Natural killer cell treated with Interleukin-12 subunit alpha and Interleukin-12 subunit beta and Interleukin-15 and Interleukin-18, amount 100 ng/mL, for 72 hours (primary cell): ENCODE data around the gene TAC3. TPM values are rescaled to one million over a fixed set of nuclear protein-coding genes. Genes with fewer than 3 reads are reported as not detected.

ENCODE experiments used
- ATAC-seq, 2 donors: fragments of 150-1000 bp; cut with Tn5 transposase in 1 of 2; sonication (Bioruptor Pico), chemical (Tn5 transposase) in 1 of 2; 2 replicates each; pipeline ENCODE4 v1.10.0; 2021
- DNase-seq: peaks from one replicate; pipeline ENCODE4 v3.0.0; 2022; ENCODE audit warnings: low spot score
- H3K27ac Mint-ChIP-seq, 2 donors: 1 replicate in 1 of 2; 2 replicates in 1 of 2; pipeline ENCODE4 v1.8.0; 2022; ENCODE audit warnings: mixed read lengths in 2 of 2, mild to moderate bottlenecking in 1 of 2, moderate library complexity in 1 of 2
- H3K27me3 Mint-ChIP-seq, 2 donors: 1 replicate in 1 of 2; 2 replicates in 1 of 2; pipeline ENCODE4 v1.8.0; 2022; ENCODE audit warnings: mixed read lengths in 2 of 2
- H3K36me3 Mint-ChIP-seq: one replicate; pipeline ENCODE4 v1.8.0; 2022; ENCODE audit warnings: mixed read lengths
- H3K4me1 Mint-ChIP-seq, 2 donors: 1 replicate in 1 of 2; 2 replicates in 1 of 2; pipeline ENCODE4 v1.8.0; 2022; ENCODE audit warnings: low read depth in 2 of 2, mixed read lengths in 2 of 2, mild to moderate bottlenecking in 1 of 2
- H3K4me3 Mint-ChIP-seq: one replicate; pipeline ENCODE4 v1.8.0; 2022; ENCODE audit warnings: mixed read lengths
- H3K9me3 Mint-ChIP-seq: 2 replicates; pipeline ENCODE4 v1.8.0; 2022; ENCODE audit warnings: mixed read lengths
- total RNA-seq, 2 donors: library from RNA; stranded (reverse); gene quantifications; one replicate each; pipeline ENCODE4 v1.2.3, GENCODE V29; 2022

TAC3 gene
- total RNA-seq, 2 donors from 2014 or later, result 0.45 TPM; not detected in 1

DNA sequence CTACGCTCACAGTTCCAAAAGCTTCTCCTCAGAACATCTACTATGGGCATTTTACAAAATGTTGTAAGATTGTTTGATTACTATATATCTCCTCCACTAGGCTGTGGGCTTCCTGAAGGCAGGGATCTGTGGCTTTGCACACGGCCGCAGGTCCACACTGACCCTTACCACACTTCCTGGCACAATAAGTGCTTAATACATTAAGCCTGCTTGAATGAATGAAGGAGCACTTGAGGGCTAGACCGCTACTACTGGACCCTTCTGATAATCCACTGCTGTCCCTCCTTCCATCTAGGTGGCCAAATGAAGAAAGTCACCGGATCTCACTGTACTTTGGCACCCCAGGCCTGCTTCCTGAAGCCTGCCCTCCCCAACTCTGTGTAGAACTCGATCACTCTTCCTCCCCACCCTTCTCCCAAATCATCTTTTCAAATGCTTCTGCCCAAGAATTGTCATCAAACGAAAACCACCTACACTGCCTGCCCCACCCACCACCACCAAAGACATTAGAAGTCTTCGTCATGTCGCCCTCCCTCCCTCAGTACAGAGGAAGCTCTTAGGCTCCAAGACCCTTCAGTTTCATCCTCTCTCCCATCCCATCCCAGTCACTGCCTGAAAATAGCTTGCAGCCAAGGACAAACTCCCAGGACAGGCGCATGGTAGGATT is 9.4 kb downstream of the TAC3 start:
- H3K4me3 Mint-ChIP-seq, result peak overlapping the region; percentile 87
- peaks cover 32 to 53% of the 10 kb centered on the region in 2 donors for H3K4me1 Mint-ChIP-seq
- peak; percentile 29 to 37 for ATAC-seq
- peaks cover 0 to 2% of the 10 kb centered on the region in 2 donors for H3K27me3 Mint-ChIP-seq
- H3K36me3 Mint-ChIP-seq, result peaks cover 24% of the 10 kb centered on the region
- DNase-seq, result no peak
- peak overlapping the region; percentile 85 to 97 for H3K27ac Mint-ChIP-seq
- H3K9me3 Mint-ChIP-seq, result no peaks in the 10 kb centered on the region

DNA sequence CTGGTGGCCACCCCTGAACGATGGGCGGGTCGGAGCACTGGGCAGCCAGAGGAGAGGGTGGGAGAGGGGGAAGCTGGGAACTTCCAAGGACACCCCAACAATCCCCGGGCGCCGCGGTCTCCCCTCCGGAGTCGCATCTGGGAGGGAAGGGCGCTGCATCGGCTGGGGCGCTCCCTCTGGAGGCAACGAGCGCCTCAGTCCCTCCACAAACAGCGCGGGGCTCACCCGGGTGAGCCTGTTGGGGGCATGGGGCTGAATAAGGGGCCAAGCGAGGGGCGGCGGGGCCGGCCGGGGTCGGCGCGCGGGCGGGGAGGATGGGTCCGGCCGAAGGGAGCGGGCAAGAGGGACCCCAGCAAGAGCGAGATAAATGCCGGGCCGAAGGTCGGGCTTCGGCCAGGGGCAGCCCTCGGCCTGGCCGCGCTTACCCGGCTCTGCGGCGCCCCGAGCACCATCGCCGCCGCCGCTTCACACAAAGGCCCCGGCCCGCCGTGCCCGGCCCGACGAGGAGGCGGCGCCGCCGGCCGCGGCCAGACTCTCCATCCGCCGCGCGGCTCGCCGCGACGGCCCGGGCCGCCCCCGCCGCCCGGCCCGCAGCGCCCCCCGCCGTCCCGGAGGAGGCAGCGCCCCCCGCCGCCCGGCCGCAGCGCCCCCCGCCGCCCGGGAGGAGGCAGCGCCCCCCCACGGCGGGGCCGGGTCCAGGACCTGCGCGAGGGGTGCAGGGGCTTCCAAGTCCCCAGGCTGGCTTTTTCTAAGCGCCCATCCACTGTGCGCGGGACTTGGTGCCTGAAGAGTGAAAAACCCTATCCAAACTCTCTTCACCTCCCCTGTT is 10.1 kb downstream of the TAC3 start, which contains the start of gene ZBTB39:
Gene ZBTB39, minus strand, starts transcription at position 567 of the 829 bp plus-strand sequence. CDS start 1,629 bp downstream, outside the sequence.
- H3K4me1 Mint-ChIP-seq, result peaks cover 34 to 51% of the 10 kb centered on the region in 2 donors
- H3K9me3 Mint-ChIP-seq, result no peaks in the 10 kb centered on the region

GRCh38 chr12:57004651-57005050 is 11.7 kb downstream of the TAC3 start:
- Mint-ChIP-seq H3K9me3 (no peaks in the 10 kb centered on the region), H3K4me3 (peak overlapping the region; percentile 96), H3K27ac (peak overlapping the region in 1 of 2 donors; percentile 91), H3K4me1 (peaks cover 47 to 66% of the 10 kb centered on the region in 2 donors), H3K36me3 (peaks cover 24% of the 10 kb centered on the region), H3K27me3 (no peaks in the 10 kb centered on the region)
- no peak for DNase-seq
- ATAC-seq, result no peak

More for the DNA sequence above, 10.1 kb downstream of the TAC3 start, which contains the start of gene ZBTB39:
- ATAC-seq (peak; percentile 93 to 95), DNase-seq (peak; percentile 81)
- peak within 1 kb of the TSS; percentile 96 for H3K4me3 Mint-ChIP-seq
- peaks cover 24% of the 10 kb centered on the region for H3K36me3 Mint-ChIP-seq
- H3K27ac Mint-ChIP-seq, result peak within 1 kb of the TSS; percentile 85 to 97
- H3K27me3 Mint-ChIP-seq, result no peaks in the 10 kb centered on the region

- Mint-ChIP-seq H3K27ac (no peak overlapping the region), H3K27me3 (no peaks in the 10 kb centered on the region), H3K9me3 (no peaks in the 10 kb centered on the region), H3K4me1 (peaks cover 59 to 78% of the 10 kb centered on the region in 2 donors), H3K36me3 (peaks cover 24% of the 10 kb centered on the region), H3K4me3 (no peak overlapping the region)
- DNase-seq, result no peak
- no peak for ATAC-seq
Measured at GRCh38 chr12:57003395-57003794, 12.9 kb downstream of the TAC3 start.

DNA sequence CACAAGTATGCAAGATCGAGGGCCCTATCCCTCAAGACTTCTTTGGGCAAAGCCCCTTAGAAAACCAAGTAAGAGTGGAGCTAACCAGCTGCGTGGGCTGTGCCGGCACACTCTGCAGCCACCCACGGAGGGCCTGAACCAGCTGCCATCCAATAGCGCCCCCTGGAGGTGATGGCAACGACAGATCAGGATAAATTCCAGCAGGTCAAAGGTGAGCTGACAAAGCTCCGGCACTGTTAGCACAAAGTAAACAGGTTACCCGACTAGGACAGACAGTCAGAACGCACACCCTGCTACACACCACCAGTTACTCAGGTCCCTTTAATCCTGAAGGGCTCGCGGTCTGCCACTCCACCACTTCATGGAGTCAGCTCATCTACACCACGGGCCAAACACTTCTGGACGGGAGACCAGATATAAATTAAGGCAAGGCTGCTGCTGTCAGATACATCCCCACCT is 14.9 kb downstream of the TAC3 start:
- no peak overlapping the region for H3K4me3 Mint-ChIP-seq
- H3K9me3 Mint-ChIP-seq, result no peaks in the 10 kb centered on the region
- ATAC-seq, result peak; percentile 39 to 43
- H3K36me3 Mint-ChIP-seq, result peaks cover 24% of the 10 kb centered on the region
- H3K27me3 Mint-ChIP-seq, result no peaks in the 10 kb centered on the region
- H3K27ac Mint-ChIP-seq, result no peak overlapping the region
- H3K4me1 Mint-ChIP-seq, result peaks cover 59 to 67% of the 10 kb centered on the region in 2 donors
- peak; percentile 68 for DNase-seq

DNA sequence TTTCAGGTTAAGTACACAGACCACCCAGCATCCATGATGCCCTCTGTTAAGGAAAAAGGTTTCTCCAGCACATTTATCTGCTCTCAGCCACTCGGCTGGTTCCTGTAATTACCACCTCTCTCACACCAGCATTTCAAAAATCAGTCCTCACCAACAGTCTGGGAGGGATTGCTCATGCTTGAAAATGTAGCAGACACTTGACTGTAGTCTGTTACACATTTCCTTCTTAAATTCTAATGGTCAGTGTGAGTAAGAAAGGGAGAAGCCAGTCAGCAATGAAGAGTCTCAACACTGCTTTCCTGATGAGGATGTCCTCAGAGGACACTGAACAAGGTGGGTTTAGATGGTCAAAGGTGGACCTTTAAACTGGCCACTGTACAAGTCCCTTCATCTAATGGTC is 15.9 kb downstream of the TAC3 start:
- H3K27me3 Mint-ChIP-seq, result no peaks in the 10 kb centered on the region
- peaks cover 57 to 62% of the 10 kb centered on the region in 2 donors for H3K4me1 Mint-ChIP-seq
- ATAC-seq (peak in 1 of 2 donors; percentile 26), DNase-seq (no peak)
- H3K36me3 Mint-ChIP-seq, result peaks cover 20% of the 10 kb centered on the region
- H3K9me3 Mint-ChIP-seq, result no peaks in the 10 kb centered on the region
- H3K27ac Mint-ChIP-seq, result peak overlapping the region; percentile 9 to 89
- H3K4me3 Mint-ChIP-seq, result no peak overlapping the region

DNA sequence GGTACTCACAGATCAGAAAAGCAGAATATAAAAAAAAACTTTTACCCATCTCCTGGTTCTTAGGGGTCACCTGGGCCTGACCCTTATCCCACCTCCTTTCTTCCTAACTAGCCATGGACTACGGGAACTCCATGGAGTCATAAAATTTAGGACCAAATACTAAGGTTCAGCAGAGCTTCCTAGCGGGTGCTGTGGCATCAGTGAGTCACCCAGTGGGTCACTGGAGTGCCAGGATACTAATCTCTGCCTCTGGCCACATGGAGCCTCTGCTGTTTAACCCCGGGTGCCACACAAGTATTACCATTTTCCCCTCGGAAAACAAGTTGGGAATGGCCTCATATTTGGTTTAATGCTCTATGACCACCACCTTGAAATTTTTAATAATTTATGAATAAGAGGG is 16.9 kb downstream of the TAC3 start:
- Mint-ChIP-seq H3K4me1 (peaks cover 52% of the 10 kb centered on the region in 2 donors), H3K27ac (peak overlapping the region; percentile 89), H3K9me3 (no peaks in the 10 kb centered on the region), H3K4me3 (peak overlapping the region; percentile 74), H3K36me3 (peaks cover 16% of the 10 kb centered on the region), H3K27me3 (no peaks in the 10 kb centered on the region)
- no peak for ATAC-seq
- no peak for DNase-seq

DNA sequence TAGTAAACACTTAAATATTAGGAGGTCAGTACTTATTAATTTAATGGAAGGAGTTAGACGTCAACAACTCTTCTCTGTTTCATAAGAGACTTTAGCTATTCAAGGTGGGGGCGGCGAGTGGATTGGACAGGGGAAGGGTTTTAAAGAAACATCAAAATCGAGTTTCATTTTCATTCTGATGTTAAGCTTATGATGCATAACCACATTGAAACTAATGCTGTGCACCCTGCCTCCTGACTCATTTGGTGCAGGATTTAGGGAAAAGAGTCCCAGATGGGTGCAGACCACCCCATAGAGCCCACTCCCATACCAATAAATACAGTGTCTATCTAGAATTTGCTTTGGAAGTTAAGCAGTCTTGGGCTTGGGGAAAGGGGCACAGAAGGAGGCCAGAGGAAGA is 17.3 kb downstream of the TAC3 start:
- peaks cover 14% of the 10 kb centered on the region for H3K36me3 Mint-ChIP-seq
- H3K27ac Mint-ChIP-seq, result peak overlapping the region; percentile 89
- no peak for DNase-seq
- H3K4me3 Mint-ChIP-seq, result peak overlapping the region; percentile 74
- H3K4me1 Mint-ChIP-seq, result peaks cover 47 to 48% of the 10 kb centered on the region in 2 donors
- peak; percentile 80 to 83 for ATAC-seq
- no peaks in the 10 kb centered on the region for H3K27me3 Mint-ChIP-seq
- H3K9me3 Mint-ChIP-seq, result no peaks in the 10 kb centered on the region

GRCh38 chr12:56998316-56998715 is 18.0 kb downstream of the TAC3 start:
- Mint-ChIP-seq H3K4me1 (peaks cover 44 to 45% of the 10 kb centered on the region in 2 donors), H3K27me3 (no peaks in the 10 kb centered on the region), H3K9me3 (no peaks in the 10 kb centered on the region), H3K27ac (peak overlapping the region; percentile 89), H3K4me3 (peak overlapping the region; percentile 74), H3K36me3 (peaks cover 7% of the 10 kb centered on the region)
- ATAC-seq (no peak), DNase-seq (no peak)

- Mint-ChIP-seq H3K4me1 (peaks cover 36 to 42% of the 10 kb centered on the region in 2 donors), H3K27ac (no peak overlapping the region), H3K36me3 (no peaks in the 10 kb centered on the region)
Measured at GRCh38 chr12:56996793-56997545, 19.4 kb downstream of the TAC3 start.

DNA sequence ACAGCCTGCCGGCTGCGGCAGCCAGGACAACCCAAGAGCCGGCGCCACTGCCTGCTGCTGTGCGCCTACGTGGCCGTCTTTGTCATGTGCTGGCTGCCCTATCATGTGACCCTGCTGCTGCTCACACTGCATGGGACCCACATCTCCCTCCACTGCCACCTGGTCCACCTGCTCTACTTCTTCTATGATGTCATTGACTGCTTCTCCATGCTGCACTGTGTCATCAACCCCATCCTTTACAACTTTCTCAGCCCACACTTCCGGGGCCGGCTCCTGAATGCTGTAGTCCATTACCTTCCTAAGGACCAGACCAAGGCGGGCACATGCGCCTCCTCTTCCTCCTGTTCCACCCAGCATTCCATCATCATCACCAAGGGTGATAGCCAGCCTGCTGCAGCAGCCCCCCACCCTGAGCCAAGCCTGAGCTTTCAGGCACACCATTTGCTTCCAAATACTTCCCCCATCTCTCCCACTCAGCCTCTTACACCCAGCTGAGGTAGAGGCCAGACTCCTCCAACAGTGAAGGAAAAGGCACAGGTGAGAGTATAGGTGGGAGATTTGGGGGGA is 20.3 kb downstream of the TAC3 start:
- no peak overlapping the region for H3K4me3 Mint-ChIP-seq
- ATAC-seq, result no peak
- no peaks in the 10 kb centered on the region for H3K9me3 Mint-ChIP-seq
- H3K27ac Mint-ChIP-seq, result no peak overlapping the region
- no peaks in the 10 kb centered on the region for H3K36me3 Mint-ChIP-seq
- peaks cover 37 to 44% of the 10 kb centered on the region in 2 donors for H3K4me1 Mint-ChIP-seq
- no peaks in the 10 kb centered on the region for H3K27me3 Mint-ChIP-seq
- no peak for DNase-seq

More at GRCh38 chr12:56996793-56997545, 19.4 kb downstream of the TAC3 start:
- H3K4me3 Mint-ChIP-seq, result no peak overlapping the region
- ATAC-seq, result no peak
- no peak for DNase-seq
- no peaks in the 10 kb centered on the region for H3K9me3 Mint-ChIP-seq
- H3K27me3 Mint-ChIP-seq, result no peaks in the 10 kb centered on the region

DNA sequence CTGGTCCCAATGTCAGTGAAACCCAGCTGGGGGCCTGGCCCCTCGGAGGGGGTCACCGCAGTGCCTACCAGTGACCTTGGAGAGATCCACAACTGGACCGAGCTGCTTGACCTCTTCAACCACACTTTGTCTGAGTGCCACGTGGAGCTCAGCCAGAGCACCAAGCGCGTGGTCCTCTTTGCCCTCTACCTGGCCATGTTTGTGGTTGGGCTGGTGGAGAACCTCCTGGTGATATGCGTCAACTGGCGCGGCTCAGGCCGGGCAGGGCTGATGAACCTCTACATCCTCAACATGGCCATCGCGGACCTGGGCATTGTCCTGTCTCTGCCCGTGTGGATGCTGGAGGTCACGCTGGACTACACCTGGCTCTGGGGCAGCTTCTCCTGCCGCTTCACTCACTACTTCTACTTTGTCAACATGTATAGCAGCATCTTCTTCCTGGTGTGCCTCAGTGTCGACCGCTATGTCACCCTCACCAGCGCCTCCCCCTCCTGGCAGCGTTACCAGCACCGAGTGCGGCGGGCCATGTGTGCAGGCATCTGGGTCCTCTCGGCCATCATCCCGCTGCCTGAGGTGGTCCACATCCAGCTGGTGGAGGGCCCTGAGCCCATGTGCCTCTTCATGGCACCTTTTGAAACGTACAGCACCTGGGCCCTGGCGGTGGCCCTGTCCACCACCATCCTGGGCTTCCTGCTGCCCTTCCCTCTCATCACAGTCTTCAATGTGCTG is 21.0 kb downstream of the TAC3 start:
- peaks cover 35 to 39% of the 10 kb centered on the region in 2 donors for H3K4me1 Mint-ChIP-seq
- no peak overlapping the region for H3K4me3 Mint-ChIP-seq
- H3K27ac Mint-ChIP-seq, result no peak overlapping the region
- H3K9me3 Mint-ChIP-seq, result no peaks in the 10 kb centered on the region
- ATAC-seq (no peak), DNase-seq (no peak)
- no peaks in the 10 kb centered on the region for H3K36me3 Mint-ChIP-seq
- peaks cover 0 to under 1% of the 10 kb centered on the region in 2 donors for H3K27me3 Mint-ChIP-seq
